CD4-positive, alpha-beta T cell treated with Interleukin-4 for 4 hours (primary cell): ENCODE data around the gene TRAM2.

ENCODE experiments used
- DNase-seq: peaks from one replicate; pipeline ENCODE4 v3.0.0-alpha.2; 2020

TRAM2 gene

GRCh38 chr6:52591832-52592231 lies 15.0 kb upstream of the TRAM2 start:
- DNase-seq, result no peak

GRCh38 chr6:52590152-52590891 lies 13.5 kb upstream of the TRAM2 start:
- no peak for DNase-seq

- DNase-seq, result no peak
These were observed 11.8 kb upstream of the TRAM2 start for GRCh38 chr6:52588710-52589091.

GRCh38 chr6:52588087-52588709 lies 11.3 kb upstream of the TRAM2 start:
- no peak for DNase-seq

- no peak for DNase-seq
These were observed 10.1 kb upstream of the TRAM2 start for GRCh38 chr6:52587001-52587400.

GRCh38 chr6:52584203-52584602 lies 7.3 kb upstream of the TRAM2 start:
- no peak for DNase-seq

GRCh38 chr6:52582996-52583395 lies 6.1 kb upstream of the TRAM2 start:
- DNase-seq, result no peak

- no peak for DNase-seq
These were observed 5.6 kb upstream of the TRAM2 start for GRCh38 chr6:52582446-52582845.

- no peak for DNase-seq
These were observed 4.0 kb upstream of the TRAM2 start for GRCh38 chr6:52580905-52581304.

- no peak for DNase-seq
These were observed 2.3 kb upstream of the TRAM2 start for GRCh38 chr6:52579006-52579660.

- no peak for DNase-seq
These were observed 1.1 kb upstream of the TRAM2 start for GRCh38 chr6:52577778-52578463.

- peak; percentile 62 for DNase-seq
These were observed 353 bp downstream of the TRAM2 start for GRCh38 chr6:52576392-52577021.

GRCh38 chr6:52576054-52576391 lies 837 bp downstream of the TRAM2 start:
- no peak for DNase-seq

- no peak for DNase-seq
These were observed 1.4 kb downstream of the TRAM2 start for GRCh38 chr6:52575502-52575892.

GRCh38 chr6:52574709-52575501 lies 2.0 kb downstream of the TRAM2 start:
- peak; percentile 63 for DNase-seq

- no peak for DNase-seq
These were observed 3.6 kb downstream of the TRAM2 start for GRCh38 chr6:52573295-52573694.

GRCh38 chr6:52572536-52572935 lies 4.3 kb downstream of the TRAM2 start:
- no peak for DNase-seq

- no peak for DNase-seq
These were observed 5.6 kb downstream of the TRAM2 start for GRCh38 chr6:52571099-52571755.

- no peak for DNase-seq
These were observed 6.6 kb downstream of the TRAM2 start for GRCh38 chr6:52570291-52570700.

- DNase-seq, result no peak
These were observed 8.5 kb downstream of the TRAM2 start for GRCh38 chr6:52568320-52568719.

GRCh38 chr6:52566853-52567279 lies 10.0 kb downstream of the TRAM2 start:
- no peak for DNase-seq

- DNase-seq, result no peak
These were observed 10.7 kb downstream of the TRAM2 start for GRCh38 chr6:52566201-52566600.
